Lung (tissue), 12 donors: Measurements from ENCODE around the gene ORM2. TPM values are rescaled to one million over a fixed set of nuclear protein-coding genes. Genes with fewer than 3 reads are reported as not detected.

Experiments
- ATAC-seq: fragments of 200-7000 bp; cut with Tn5 transposase; one replicate; pipeline ENCODE4 v1.9.1; 2020; ENCODE audit warnings: moderate number of reproducible peaks; ENCODE audit not compliant: insufficient read depth, low FRiP score
- DNase-seq, 3 donors: peaks; one replicate each; pipeline ENCODE4 v3.0.0-alpha.2; 2013 to 2017
- H3K27ac ChIP-seq, 2 donors: one replicate each; pipeline ENCODE4 v1.5.1; 2013; ENCODE audit warnings: mild to moderate bottlenecking in 2 of 2, moderate library complexity in 2 of 2, control low read depth in 1 of 2, inconsistent platforms in 1 of 2, low read depth in 1 of 2, low read length in 1 of 2
- H3K27me3 ChIP-seq, 3 donors: one replicate each; pipeline ENCODE4 v1.5.1; 2013; ENCODE audit warnings: low read length in 2 of 3; ENCODE audit not compliant: control insufficient read depth in 3 of 3, insufficient read depth in 3 of 3
- H3K36me3 ChIP-seq, 4 donors: one replicate each; pipeline ENCODE4 v1.5.1; 2013; ENCODE audit warnings: low read length in 4 of 4, mild to moderate bottlenecking in 1 of 4, moderate library complexity in 1 of 4; ENCODE audit not compliant: control insufficient read depth in 4 of 4, insufficient read depth in 4 of 4
- H3K4me1 ChIP-seq, 5 donors: one replicate each; pipeline ENCODE4 v1.5.1; 2013; ENCODE audit warnings: low read length in 5 of 5, mild to moderate bottlenecking in 2 of 5, moderate library complexity in 1 of 5; ENCODE audit not compliant: control insufficient read depth in 5 of 5, insufficient read depth in 5 of 5
- H3K4me3 ChIP-seq: one replicate; pipeline ENCODE4 v1.5.1; 2013; ENCODE audit warnings: mild to moderate bottlenecking, control low read depth, moderate library complexity
- H3K9ac ChIP-seq, 2 donors: one replicate each; pipeline ENCODE4 v1.5.1; 2013; ENCODE audit warnings: low read length in 2 of 2, control low read depth in 1 of 2; ENCODE audit not compliant: insufficient read depth in 1 of 2
- H3K9me3 ChIP-seq, 4 donors: one replicate each; pipeline ENCODE4 v1.5.1; 2013; ENCODE audit warnings: low read length in 3 of 4, mild to moderate bottlenecking in 1 of 4, moderate library complexity in 1 of 4; ENCODE audit not compliant: control insufficient read depth in 4 of 4, insufficient read depth in 3 of 4
- WGBS, 2 donors: extraction: QIAGEN DNeasy Blood & Tissue Kit; methylation state at CpG; one replicate each; pipeline ENCODE4 v1.1.7; 2013; 5-methylcytosine and 5-hydroxymethylcytosine counted together
- polyA plus RNA-seq, 2 donors: library from polyadenylated mRNA; stranded (reverse); fragments of 200-250 nt; gene quantifications; one replicate each; pipeline ENCODE4 v1.2.1, GENCODE V29; 2013
- total RNA-seq, 2 donors: library from RNA; depleted of rRNA in 1 of 2; stranded (reverse); fragments of >200 nt in 1 of 2; gene quantifications; one replicate each; pipeline ENCODE4 v1.2.1, GENCODE V29; 2014 to 2021
- TF ChIP-seq, protein P1 (sequence below): IDR thresholded peaks from 2 replicates; pipeline ENCODE4 v1.5.1; 2012; ENCODE audit warnings: mild to moderate bottlenecking; ENCODE audit errors: control extremely low read depth, extremely low read depth
- donor health status: control.
- donor health status: control.
- donor health status: Bipolar disorder and iron deficiency.
- donor health status: healthy.
- donor health status: DM: yes; HTN: yes; CAD: no.

The ORM2 gene
- total and polyA plus RNA-seq, 4 donors: 0.77 to 215 (median 47.6) TPM

DNA sequence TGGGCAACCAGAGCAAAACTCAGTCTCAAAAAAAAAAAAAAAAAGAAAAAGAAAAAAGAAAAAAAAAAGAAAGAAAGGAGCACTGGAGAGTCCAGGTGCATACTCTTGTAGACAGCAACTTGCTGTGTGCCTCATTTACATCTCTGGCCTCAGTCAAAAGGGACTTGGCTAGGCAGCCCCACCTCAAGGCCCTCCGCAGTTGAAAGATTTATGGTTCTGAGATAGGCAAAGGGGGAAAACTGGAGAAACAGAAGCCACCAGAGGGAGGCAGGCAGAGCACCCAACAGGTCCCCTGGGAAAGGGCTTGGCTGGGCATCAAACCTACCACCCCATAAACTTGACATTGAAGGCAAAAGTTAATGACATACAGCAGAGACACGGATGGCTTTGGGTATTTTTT lies 6.1 kb downstream of the ORM2 start:
- Histone ChIP-seq H3K9ac (no peak overlapping the region), H3K27me3 (no peaks in the 10 kb centered on the region), H3K4me1 (no peaks in the 10 kb centered on the region), H3K27ac (no peak overlapping the region), H3K4me3 (no peak overlapping the region), H3K9me3 (no peaks in the 10 kb centered on the region), H3K36me3 (peaks cover 0 to 47% (median 28%) of the 10 kb centered on the region in 4 donors)
- TF ChIP-seq, protein P1, sequence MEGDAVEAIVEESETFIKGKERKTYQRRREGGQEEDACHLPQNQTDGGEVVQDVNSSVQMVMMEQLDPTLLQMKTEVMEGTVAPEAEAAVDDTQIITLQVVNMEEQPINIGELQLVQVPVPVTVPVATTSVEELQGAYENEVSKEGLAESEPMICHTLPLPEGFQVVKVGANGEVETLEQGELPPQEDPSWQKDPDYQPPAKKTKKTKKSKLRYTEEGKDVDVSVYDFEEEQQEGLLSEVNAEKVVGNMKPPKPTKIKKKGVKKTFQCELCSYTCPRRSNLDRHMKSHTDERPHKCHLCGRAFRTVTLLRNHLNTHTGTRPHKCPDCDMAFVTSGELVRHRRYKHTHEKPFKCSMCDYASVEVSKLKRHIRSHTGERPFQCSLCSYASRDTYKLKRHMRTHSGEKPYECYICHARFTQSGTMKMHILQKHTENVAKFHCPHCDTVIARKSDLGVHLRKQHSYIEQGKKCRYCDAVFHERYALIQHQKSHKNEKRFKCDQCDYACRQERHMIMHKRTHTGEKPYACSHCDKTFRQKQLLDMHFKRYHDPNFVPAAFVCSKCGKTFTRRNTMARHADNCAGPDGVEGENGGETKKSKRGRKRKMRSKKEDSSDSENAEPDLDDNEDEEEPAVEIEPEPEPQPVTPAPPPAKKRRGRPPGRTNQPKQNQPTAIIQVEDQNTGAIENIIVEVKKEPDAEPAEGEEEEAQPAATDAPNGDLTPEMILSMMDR: no peak
- 76 to 90% methylated on average over 2 of the region's 2 CpGs for WGBS, 2 donors
- ATAC-seq (no peak), DNase-seq (no peak)

DNA sequence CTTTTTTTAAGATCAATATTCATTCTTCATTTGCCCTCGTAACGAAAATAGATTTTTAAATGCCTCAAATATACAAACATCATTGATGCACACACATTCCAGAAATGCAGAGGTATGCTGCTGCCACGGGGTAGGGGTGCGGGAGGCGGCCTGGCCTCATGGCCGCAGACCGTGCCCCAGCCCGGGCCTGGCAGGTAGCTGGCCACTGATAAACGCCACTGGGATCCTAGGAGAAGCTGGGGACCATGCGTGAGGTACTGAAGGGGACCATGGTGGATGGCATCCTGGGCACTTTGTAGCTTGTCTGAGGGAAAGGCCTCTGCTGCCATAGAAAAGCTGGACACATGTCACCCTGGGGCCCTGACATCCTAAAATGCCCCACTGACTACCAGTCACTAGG lies 6.5 kb downstream of the ORM2 start:
- WGBS, 2 donors: 81% methylated on average over 10 of the region's 10 CpGs
- DNase-seq (no peak), ATAC-seq (no peak)
- Histone ChIP-seq H3K4me3 (no peak overlapping the region), H3K9ac (no peak overlapping the region), H3K36me3 (peaks cover 0 to 49% (median 31%) of the 10 kb centered on the region in 4 donors), H3K9me3 (no peaks in the 10 kb centered on the region), H3K4me1 (no peaks in the 10 kb centered on the region), H3K27ac (no peak overlapping the region), H3K27me3 (no peaks in the 10 kb centered on the region)
- TF ChIP-seq, protein P1: no peak

DNA sequence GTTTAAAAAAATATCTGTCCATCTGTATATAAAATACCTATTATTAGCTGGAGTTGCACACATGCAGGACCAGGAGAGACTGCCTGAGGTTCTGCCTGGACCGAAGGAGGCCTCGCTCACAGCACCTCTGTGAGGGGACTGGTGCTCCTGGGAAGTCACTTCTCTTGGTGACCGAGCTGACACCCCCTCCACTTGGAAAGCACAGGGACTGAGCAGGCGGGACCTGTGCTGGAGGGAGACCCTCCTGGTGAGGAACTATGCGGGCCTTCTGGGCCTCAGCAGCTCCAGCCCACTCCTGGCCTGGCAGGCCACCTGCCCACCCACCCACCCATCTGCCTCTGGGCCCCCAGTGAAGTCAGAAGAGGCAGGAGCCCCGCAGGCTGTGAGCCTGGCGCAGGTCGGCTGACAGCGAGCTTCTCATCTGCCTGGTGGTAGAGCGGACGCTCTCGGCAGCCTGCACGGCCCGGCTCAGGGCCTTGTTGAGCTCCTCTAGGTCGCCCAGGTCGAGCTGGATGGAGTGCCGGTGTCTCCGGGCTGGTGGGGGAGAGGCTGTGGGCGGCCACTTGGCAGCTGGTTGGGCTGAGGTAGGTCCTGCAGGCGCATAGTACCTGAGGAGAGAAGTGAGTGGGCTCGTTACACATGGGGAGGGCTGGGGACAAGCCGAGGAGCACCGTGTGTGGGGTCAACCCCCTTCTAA lies 7.2 kb downstream of the ORM2 start:
- DNase-seq: no peak
- Histone ChIP-seq H3K4me1 (no peaks in the 10 kb centered on the region), H3K4me3 (no peak overlapping the region), H3K9me3 (no peaks in the 10 kb centered on the region), H3K27ac (no peak overlapping the region), H3K27me3 (no peaks in the 10 kb centered on the region), H3K36me3 (peaks cover 0 to 55% (median 33%) of the 10 kb centered on the region in 4 donors), H3K9ac (no peak overlapping the region)
- WGBS, 2 donors: 91 to 94% methylated on average over 23 of the region's 23 CpGs
- TF ChIP-seq, protein P1: no peak
- ATAC-seq: no peak

DNA sequence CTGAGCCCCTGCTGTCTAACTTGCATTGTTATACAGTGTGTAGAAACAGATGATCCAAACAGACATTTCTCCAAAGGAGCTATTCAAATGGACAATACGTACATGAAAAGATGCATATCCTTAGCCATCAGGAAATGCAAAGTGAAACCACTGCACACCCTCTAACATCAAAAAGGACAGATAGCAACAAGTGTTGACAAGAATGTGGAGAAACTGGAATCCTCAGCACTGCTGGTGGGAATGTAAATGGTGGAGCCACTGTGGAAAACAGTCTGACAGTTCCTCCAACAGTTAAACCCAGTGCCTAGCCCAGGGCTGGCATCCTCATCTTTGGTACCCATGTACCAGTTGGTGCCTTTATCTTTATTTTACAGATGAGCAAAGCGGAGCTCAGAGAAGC lies 8.5 kb downstream of the ORM2 start:
- ATAC-seq (no peak), DNase-seq (no peak)
- Histone ChIP-seq H3K4me3 (no peak overlapping the region), H3K27me3 (no peaks in the 10 kb centered on the region), H3K9ac (no peak overlapping the region), H3K36me3 (peaks cover 0 to 67% (median 41%) of the 10 kb centered on the region in 4 donors), H3K9me3 (no peaks in the 10 kb centered on the region), H3K27ac (no peak overlapping the region), H3K4me1 (no peaks in the 10 kb centered on the region)
- WGBS, 2 donors: 83 to 88% methylated on average over 2 of the region's 2 CpGs
- TF ChIP-seq, protein P1: no peak
